Loucy (cell line): ENCODE results near the gene DCUN1D2.

ENCODE experiments used
- EZH2phosphoT487 ChIP-seq: fragments of 200-600 bp; IDR thresholded peaks from 2 replicates; pipeline ENCODE4 v1.6.1; 2018; ENCODE audit warnings: antibody characterized with exemption, mild to moderate bottlenecking, moderate library complexity, borderline replicate concordance
- TF ChIP-seq, protein P1 (sequence below): fragments of 200-600 bp; sonication (generic); conservative IDR thresholded peaks from 2 replicates; pipeline ENCODE4 v1.5.1; 2014; ENCODE audit warnings: mild to moderate bottlenecking, antibody characterized with exemption, low read length

DNA sequence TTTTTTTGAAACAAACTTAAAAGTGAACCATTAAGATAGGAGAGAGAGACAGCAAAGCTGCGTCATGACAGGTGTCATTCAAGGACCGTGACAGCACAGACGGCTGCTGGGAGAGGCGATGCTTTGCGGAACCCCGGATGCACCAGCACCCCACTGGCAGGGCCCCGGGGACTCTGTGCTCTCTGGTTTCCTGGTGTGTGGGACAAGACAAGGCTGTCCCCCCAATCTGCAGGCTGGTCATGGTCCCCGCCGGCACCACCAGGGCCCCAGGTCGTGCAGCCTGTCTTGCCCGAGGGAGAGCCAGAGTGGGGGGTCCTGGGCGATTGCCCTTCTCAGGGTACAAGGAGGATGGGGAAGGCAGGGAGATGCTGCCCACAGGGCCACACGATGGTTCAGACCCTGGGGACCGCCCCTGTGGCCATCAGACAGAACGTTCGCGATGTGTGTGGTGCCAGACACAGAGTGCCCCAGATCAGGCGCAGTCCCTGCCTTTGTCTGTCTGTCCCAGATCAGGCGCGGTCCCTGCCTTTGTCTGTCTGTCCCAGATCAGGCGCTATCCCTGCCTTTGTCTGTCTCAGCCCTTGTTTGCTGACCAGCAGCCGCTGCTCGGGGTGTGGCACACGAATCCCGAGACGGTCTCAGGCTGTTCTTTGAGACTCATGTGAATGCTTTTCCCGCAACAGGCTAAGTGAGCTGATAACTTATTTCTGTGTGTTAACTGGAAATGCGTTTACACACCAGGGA lies 73.3 kb downstream of the DCUN1D2 start:
- TF ChIP-seq, protein P1, sequence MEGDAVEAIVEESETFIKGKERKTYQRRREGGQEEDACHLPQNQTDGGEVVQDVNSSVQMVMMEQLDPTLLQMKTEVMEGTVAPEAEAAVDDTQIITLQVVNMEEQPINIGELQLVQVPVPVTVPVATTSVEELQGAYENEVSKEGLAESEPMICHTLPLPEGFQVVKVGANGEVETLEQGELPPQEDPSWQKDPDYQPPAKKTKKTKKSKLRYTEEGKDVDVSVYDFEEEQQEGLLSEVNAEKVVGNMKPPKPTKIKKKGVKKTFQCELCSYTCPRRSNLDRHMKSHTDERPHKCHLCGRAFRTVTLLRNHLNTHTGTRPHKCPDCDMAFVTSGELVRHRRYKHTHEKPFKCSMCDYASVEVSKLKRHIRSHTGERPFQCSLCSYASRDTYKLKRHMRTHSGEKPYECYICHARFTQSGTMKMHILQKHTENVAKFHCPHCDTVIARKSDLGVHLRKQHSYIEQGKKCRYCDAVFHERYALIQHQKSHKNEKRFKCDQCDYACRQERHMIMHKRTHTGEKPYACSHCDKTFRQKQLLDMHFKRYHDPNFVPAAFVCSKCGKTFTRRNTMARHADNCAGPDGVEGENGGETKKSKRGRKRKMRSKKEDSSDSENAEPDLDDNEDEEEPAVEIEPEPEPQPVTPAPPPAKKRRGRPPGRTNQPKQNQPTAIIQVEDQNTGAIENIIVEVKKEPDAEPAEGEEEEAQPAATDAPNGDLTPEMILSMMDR, result no peak
- TF ChIP-seq EZH2phosphoT487, result no peak
